ENCODE results near the gene VRK1. TPM values are rescaled to one million over a fixed set of nuclear protein-coding genes. Genes with fewer than 3 reads are reported as not detected.
"Not testable (repeated sequence)": the region's sequence is repeated elsewhere in the genome, so short reads cannot be mapped to it uniquely, and the experiment has no call there.

Gene VRK1
- total RNA-seq, 1 donor from 2014 or later: 9.3 TPM

- no peak for DNase-seq (ENCODE audit: low spot score)
- Mint-ChIP-seq H3K27ac (ENCODE audit: unreplicated experiment) (no peak overlapping the region), H3K27me3 (ENCODE audit: low read depth) (peaks cover 26% of the 10 kb centered on the region), H3K4me1 (ENCODE audit: low read depth) (no peaks in the 10 kb centered on the region), H3K9me3 (ENCODE audit: low read depth) (no peaks in the 10 kb centered on the region), H3K36me3 (ENCODE audit: low read depth) (no peaks in the 10 kb centered on the region), H3K4me3 (ENCODE audit: unreplicated experiment) (no peak overlapping the region)
- TF ChIP-seq, protein P1, sequence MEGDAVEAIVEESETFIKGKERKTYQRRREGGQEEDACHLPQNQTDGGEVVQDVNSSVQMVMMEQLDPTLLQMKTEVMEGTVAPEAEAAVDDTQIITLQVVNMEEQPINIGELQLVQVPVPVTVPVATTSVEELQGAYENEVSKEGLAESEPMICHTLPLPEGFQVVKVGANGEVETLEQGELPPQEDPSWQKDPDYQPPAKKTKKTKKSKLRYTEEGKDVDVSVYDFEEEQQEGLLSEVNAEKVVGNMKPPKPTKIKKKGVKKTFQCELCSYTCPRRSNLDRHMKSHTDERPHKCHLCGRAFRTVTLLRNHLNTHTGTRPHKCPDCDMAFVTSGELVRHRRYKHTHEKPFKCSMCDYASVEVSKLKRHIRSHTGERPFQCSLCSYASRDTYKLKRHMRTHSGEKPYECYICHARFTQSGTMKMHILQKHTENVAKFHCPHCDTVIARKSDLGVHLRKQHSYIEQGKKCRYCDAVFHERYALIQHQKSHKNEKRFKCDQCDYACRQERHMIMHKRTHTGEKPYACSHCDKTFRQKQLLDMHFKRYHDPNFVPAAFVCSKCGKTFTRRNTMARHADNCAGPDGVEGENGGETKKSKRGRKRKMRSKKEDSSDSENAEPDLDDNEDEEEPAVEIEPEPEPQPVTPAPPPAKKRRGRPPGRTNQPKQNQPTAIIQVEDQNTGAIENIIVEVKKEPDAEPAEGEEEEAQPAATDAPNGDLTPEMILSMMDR (IDR thresholded peaks at IDR 0.05): no peak
Measured at GRCh38 chr14:96761066-96761465, 36.1 kb upstream of the VRK1 start.

- DNase-seq (ENCODE audit: low spot score): no peak
- Mint-ChIP-seq H3K36me3 (ENCODE audit: low read depth) (no peaks in the 10 kb centered on the region), H3K27ac (ENCODE audit: unreplicated experiment) (no peak overlapping the region), H3K27me3 (ENCODE audit: low read depth) (peaks cover 24% of the 10 kb centered on the region), H3K4me1 (ENCODE audit: low read depth) (no peaks in the 10 kb centered on the region), H3K4me3 (ENCODE audit: unreplicated experiment) (peak overlapping the region; percentile 35), H3K9me3 (ENCODE audit: low read depth) (no peaks in the 10 kb centered on the region)
- TF ChIP-seq, protein P1 (IDR thresholded peaks at IDR 0.05): no peak
Measured at GRCh38 chr14:96762650-96763049, 34.5 kb upstream of the VRK1 start.

DNA sequence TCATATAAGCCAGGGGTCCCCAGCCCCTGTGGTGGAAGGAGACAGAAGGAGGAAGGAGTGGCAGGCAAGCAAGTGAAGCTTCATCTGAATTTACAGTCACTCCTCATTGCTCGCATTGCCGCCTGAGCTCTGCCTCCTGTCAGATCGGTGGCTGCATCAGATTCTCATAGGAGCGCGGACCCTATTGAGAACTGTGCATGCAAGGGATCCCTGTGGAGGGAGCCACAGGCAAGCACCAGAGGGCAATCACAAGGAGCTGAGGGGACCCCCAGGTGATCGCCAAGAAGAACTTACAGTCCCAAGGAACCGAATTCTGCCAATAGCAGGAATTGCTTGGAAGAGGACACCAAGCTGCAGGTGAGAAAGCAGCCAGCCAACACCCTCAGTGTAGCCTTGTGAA lies 33.2 kb upstream of the VRK1 start:
- Mint-ChIP-seq H3K9me3 (ENCODE audit: low read depth) (no peaks in the 10 kb centered on the region), H3K4me1 (ENCODE audit: low read depth) (no peaks in the 10 kb centered on the region), H3K4me3 (ENCODE audit: unreplicated experiment) (no peak overlapping the region), H3K27ac (ENCODE audit: unreplicated experiment) (no peak overlapping the region), H3K36me3 (ENCODE audit: low read depth) (no peaks in the 10 kb centered on the region), H3K27me3 (ENCODE audit: low read depth) (peaks cover 21% of the 10 kb centered on the region)
- TF ChIP-seq, protein P1 (IDR thresholded peaks at IDR 0.05): no peak
- no peak for DNase-seq (ENCODE audit: low spot score)

DNA sequence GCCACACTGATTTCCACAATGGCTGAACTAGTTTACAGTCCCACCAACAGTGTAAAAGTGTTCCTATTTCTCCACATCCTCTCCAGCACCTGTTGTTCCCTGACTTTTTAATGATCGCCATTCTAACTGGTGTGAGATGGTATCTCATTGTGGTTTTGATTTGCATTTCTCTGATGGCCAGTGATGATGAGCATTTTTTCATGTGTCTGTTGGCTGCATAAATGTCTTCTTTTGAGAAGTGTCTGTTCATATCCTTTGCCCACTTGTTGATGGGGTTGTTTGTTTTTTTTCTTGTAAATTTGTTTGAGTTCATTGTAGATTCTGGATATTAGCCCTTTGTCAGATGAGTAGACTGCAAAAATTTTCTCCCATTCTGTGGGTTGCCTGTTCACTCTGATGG lies 32.0 kb upstream of the VRK1 start:
- not testable (repeated sequence) for H3K36me3 Mint-ChIP-seq (ENCODE audit: low read depth); H3K27ac Mint-ChIP-seq (ENCODE audit: unreplicated experiment); DNase-seq (ENCODE audit: low spot score); H3K4me3 Mint-ChIP-seq (ENCODE audit: unreplicated experiment); H3K9me3 Mint-ChIP-seq (ENCODE audit: low read depth); H3K4me1 Mint-ChIP-seq (ENCODE audit: low read depth)
- H3K27me3 Mint-ChIP-seq (ENCODE audit: low read depth): peaks cover 15% of the 10 kb centered on the region

GRCh38 chr14:96772929-96773328 lies 24.3 kb upstream of the VRK1 start:
- TF ChIP-seq, protein P1 (IDR thresholded peaks at IDR 0.05): no peak
- H3K4me3 Mint-ChIP-seq (ENCODE audit: unreplicated experiment): no peak overlapping the region
- DNase-seq (ENCODE audit: low spot score): no peak
- peaks cover 4% of the 10 kb centered on the region for H3K27me3 Mint-ChIP-seq (ENCODE audit: low read depth)
- no peaks in the 10 kb centered on the region for H3K36me3 Mint-ChIP-seq (ENCODE audit: low read depth)
- H3K4me1 Mint-ChIP-seq (ENCODE audit: low read depth): no peaks in the 10 kb centered on the region
- H3K9me3 Mint-ChIP-seq (ENCODE audit: low read depth): peaks cover 4% of the 10 kb centered on the region
- no peak overlapping the region for H3K27ac Mint-ChIP-seq (ENCODE audit: unreplicated experiment)

GRCh38 chr14:96776791-96777190 lies 20.4 kb upstream of the VRK1 start:
- TF ChIP-seq, protein P1 (IDR thresholded peaks at IDR 0.05): no peak
- Mint-ChIP-seq H3K36me3 (ENCODE audit: low read depth) (no peaks in the 10 kb centered on the region), H3K27ac (ENCODE audit: unreplicated experiment) (no peak overlapping the region), H3K4me1 (ENCODE audit: low read depth) (no peaks in the 10 kb centered on the region), H3K4me3 (ENCODE audit: unreplicated experiment) (no peak overlapping the region), H3K9me3 (ENCODE audit: low read depth) (no peaks in the 10 kb centered on the region), H3K27me3 (ENCODE audit: low read depth) (peaks cover 4% of the 10 kb centered on the region)
- DNase-seq (ENCODE audit: low spot score): no peak
